Peyer's patch (tissue), 4 donors: ENCODE measurements around the gene CPT1B.

Source experiments
- POLR2A ChIP-seq, 2 donors: fragments of 450-650 bp; IDR thresholded peaks; one replicate each; pipeline ENCODE4 v1.5.1; 2017; ENCODE audit warnings: antibody characterized with exemption in 2 of 2, mild to moderate bottlenecking in 2 of 2, moderate library complexity in 2 of 2
- TF ChIP-seq, protein P1 (sequence below), 6 experiments: fragments of 450-650 bp in 4 of 6; fragments of 200-600 bp in 2 of 6; sonication (generic) in 1 of 6; IDR thresholded peaks; one replicate each; pipeline ENCODE4 v1.5.1; 2017 to 2019; ENCODE audit warnings: antibody characterized with exemption in 6 of 6, mild to moderate bottlenecking in 3 of 6, moderate library complexity in 1 of 6

- TF ChIP-seq, protein P1, sequence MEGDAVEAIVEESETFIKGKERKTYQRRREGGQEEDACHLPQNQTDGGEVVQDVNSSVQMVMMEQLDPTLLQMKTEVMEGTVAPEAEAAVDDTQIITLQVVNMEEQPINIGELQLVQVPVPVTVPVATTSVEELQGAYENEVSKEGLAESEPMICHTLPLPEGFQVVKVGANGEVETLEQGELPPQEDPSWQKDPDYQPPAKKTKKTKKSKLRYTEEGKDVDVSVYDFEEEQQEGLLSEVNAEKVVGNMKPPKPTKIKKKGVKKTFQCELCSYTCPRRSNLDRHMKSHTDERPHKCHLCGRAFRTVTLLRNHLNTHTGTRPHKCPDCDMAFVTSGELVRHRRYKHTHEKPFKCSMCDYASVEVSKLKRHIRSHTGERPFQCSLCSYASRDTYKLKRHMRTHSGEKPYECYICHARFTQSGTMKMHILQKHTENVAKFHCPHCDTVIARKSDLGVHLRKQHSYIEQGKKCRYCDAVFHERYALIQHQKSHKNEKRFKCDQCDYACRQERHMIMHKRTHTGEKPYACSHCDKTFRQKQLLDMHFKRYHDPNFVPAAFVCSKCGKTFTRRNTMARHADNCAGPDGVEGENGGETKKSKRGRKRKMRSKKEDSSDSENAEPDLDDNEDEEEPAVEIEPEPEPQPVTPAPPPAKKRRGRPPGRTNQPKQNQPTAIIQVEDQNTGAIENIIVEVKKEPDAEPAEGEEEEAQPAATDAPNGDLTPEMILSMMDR (IDR thresholded peaks at IDR 0.05), result no peak
- TF ChIP-seq POLR2A (IDR thresholded peaks at IDR 0.05), result no peak
Observed at GRCh38 chr22:50609599-50609998, 31.4 kb upstream of the CPT1B start.
